ENCODE results near the gene HLA-DPB1.
A peak's percentile ranks its signal among the peaks of the same experiment; 100 is the strongest.

HLA-DPB1 gene

DNA sequence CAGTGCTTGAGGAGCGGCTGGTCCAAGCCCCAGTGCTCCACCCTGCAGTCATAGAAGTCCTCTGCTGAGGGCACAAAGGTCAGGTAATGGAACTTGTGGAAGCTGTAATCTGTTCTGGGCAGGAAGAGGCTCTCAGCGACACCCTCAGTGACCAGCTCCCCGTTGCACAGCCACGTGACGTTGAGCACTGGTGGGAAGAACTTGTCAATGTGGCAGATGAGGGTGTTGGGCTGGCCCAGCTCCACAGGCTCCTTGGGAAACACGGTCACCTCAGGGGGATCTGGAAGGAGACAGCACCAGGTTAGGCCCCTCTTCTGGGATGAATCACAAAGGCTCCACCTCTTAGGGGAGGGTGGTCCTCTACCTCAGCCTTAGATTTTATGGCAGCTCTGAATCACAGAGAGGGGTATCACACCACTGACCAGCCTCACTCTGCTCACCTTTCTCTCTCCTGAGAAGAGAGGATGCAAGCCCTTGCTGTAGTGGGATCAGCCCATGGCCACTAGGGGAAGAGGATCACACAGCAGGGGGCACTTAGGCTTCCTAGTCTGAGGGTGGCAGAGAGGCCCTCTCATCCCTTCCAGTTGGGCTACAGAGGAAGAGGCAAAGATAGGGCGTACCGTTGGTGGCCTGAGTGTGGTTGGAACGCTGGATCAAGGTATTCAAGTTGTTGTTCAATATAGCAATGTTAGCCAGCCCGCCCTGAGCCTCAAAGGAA lies 6.6 kb upstream of the HLA-DPB1 start:
- no peak for DNase-seq
- intact Hi-C loops (cut with DNase I), result no loop called here

DNA sequence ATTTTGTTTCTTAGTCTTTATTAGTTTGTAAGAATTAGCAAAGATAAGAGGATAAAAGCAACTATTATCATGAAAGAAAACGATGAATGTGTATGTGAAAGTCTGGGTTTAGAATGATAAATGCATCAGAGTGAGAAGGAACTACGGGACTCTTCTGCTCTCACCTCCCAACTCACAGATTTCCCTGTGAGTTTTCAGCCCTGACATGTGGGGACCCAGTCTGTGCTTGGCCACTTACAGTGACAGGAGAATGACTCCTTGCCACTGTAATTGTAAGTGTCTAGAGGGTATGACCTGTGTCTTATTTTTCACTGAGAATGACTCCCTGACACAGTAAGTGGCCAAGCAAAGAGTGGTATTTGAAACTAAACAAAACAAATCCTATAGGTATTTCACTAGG lies 4.9 kb upstream of the HLA-DPB1 start:
- no peak for DNase-seq
- intact Hi-C loops (cut with DNase I), result loop anchor here (10.0 kb wide), 1 partner anchor 56 kb away; no protein-coding TSS in a partner anchor

DNA sequence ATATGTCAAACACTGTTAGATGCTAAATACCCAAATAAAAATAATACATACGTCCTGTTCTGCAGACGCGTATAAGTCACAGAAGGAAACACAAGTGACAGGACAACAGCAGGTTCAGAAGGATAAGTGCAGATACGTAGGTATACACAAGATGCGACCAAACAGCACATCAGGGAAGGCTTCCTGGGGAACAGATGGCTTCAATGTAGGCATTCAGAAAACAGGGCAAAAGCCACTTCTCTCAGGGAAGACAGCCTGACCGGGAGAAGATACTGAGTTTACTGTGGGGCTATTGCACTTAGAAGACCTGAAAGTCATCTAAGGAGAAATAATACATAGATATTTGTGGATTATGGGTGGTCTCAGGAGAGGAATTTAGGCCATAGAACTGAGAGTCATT lies 4.2 kb upstream of the HLA-DPB1 start:
- intact Hi-C loops (cut with DNase I), result loop anchor here (10.0 kb wide), 1 partner anchor 57 kb away; no protein-coding TSS in a partner anchor
- DNase-seq, result no peak

DNA sequence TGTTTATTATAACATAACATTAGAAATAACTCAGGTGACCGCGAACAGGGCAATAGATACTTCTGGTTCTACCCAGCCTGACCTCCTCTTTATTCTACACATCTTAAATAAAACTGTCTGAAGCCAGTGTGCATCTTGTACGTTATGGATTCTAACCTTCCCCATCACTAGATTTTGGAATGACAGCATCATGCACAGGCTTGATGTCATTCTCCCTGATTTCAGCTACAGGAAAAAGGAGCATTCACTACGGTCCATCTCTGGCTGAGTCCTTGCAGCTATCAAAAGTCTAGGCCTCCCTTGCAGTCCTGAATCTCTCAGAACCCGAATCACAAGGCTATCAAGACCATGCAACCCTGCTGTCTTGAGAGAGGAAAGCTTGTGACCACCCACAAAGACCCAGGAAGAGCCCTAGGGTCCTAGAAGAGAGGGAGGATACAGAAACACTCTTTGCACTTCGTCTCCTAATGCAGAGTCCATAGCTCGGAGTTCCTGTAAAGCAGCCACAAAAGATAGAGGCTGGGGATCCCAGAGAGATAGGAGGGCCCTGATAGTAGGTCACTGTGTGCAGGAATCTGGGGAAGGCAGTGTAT lies 3.2 kb upstream of the HLA-DPB1 start:
- intact Hi-C loops (cut with DNase I), result loop anchor here (10.0 kb wide), 1 partner anchor 58 kb away; no protein-coding TSS in a partner anchor
- no peak for DNase-seq

DNA sequence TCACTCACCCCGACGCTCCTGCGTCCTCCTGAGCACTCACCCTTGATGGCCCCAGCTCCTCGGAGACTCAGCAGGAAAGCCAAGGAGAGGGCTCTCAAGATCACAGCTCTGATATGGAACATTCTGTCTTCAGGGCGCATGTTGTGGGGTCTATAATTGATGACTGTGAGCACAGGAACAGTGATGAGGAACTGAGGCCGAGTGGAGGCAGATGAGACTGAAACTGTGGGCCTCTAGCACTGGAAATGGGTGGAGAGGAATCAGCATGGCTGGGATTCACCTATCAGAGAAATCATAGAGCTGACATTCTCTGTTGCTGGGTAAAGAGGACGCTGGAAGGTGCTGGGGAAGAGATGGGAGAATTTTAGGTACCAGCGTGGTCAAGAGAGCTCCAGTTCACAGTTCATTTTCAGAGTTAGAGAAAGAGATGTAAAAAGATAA lies 2.3 kb upstream of the HLA-DPB1 start, which contains the start of gene HLA-DPA1:
TSS of gene HLA-DPA1 (minus strand) at position 219 of the 441 bp plus-strand sequence.
- intact Hi-C loops (cut with DNase I), result loop anchor here (10.0 kb wide), 1 partner anchor 59 kb away; no protein-coding TSS in a partner anchor
- peak in 23 of 42 donors; percentile 9 to 63 (median 33) for DNase-seq

DNA sequence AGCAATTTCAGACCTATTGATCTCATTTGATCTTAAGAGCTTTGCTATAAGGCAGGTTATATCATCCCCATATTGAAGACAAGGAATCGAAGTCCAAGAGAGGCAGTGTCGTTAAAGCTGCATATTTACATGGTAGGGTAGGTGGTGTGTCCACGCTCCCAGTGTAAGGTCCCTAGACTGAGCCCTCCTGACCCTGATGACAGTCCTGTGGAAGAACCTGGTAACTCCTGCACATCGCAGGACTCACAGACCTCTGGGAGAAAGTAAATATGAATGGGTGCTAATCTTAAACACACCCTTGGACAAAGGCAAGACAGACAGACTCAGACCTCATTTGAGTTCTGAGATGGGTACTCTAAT lies 602 bp upstream of the HLA-DPB1 start:
- no peak for DNase-seq
- intact Hi-C loops (cut with DNase I), result loop anchor here (10.0 kb wide), 1 partner anchor 60 kb away; no protein-coding TSS in a partner anchor

DNA sequence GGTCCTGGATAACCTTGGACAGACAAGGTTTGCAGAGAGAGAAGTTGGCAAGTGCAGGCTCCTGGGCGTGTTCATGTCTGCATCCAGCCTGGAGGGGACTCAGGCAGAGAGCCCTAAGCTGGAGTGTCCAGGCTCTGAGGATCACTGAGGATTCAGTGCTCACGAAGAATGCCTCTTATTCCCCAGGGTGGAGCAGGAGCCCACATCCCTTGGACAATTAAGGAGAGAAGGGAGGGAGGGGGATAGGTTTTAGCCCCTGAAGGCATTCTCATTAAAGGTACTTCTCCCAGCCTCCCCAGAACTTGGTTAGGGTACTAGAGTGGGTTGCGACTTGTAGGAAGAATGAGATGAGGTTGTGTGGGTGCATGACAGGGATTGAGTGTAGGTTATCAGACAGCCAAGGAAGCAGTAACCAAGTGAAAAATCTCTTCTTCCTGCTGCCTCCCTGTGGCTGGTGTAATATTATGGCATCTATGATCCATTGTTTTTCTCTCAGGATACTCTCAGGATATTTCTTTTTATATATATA lies 680 bp downstream of the HLA-DPB1 start:
- intact Hi-C loops (cut with DNase I), result loop anchor here (10.0 kb wide), 1 partner anchor 62 kb away; no protein-coding TSS in a partner anchor
- DNase-seq, result peak in 3 of 42 donors; percentile 24 to 50 (median 26)

DNA sequence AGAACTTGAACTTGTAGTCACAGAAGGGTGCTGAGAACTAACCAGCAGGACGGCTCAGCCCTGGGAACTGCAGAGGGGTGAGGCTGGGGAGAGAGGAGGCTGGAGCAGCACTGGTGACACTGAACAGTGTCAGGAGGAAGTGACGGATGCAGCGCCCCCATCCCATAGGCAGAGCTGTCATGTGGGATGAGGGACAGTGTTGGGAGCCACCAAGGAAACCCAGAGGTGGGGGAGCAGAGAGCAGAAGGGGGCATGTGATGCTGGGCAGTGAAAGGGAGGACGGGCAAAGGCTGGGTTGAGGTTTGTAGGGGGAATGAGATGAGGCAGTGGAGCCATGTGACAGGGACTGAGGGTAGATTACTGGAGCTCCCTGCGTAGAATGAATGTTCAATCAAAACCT lies 2.1 kb downstream of the HLA-DPB1 start:
- intact Hi-C loops (cut with DNase I), result loop anchor here (10.0 kb wide), 1 partner anchor 63 kb away; no protein-coding TSS in a partner anchor
- DNase-seq, result no peak

DNA sequence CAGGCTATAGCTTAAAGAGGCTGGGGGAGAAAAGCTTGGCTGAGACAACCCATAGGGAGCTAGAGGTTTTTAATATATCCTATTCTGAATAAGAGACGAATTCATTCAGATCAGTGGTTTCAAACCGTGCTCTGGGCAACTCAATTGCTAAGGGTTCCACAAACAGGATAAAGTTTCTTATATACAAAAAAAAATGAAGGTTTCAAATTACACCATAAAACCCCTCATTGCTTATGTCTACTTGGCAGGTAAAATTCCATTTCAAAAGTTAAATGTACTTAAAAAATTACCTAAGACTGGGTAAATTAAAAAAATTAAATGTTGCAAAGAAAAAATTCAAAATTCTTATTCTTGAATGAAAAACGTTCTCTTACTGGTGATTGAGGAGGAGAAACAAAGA lies 2.7 kb downstream of the HLA-DPB1 start:
- intact Hi-C loops (cut with DNase I), result loop anchor here (10.0 kb wide), 1 partner anchor 64 kb away; no protein-coding TSS in a partner anchor
- DNase-seq, result no peak

DNA sequence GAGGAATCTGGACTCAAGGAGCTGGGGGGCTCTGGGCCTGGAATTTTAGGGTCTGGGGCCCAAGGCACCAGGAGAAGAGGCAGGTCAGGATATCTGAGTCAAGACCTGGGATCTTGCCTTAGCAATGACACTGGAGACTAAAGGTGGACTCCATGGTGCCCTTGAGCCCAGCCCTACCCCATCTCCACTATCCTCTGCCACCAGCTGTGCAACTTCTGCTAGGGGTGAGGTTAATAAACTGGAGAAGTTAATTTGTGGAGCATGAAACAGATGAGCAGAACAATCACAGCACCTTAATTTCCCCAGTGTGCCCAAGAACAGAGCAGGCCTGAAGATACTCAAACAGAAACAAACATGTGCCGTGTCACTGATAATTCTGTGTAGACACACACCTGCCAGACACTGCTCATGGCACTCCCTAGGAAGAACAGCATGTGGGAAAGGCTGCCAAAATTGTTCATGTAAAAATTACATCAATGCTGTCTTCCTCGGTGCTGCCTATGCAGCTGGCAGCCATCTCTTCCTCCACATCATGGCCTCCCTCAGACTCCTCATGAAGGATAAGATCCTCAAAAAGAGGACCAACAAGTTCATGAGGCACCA lies 3.2 kb downstream of the HLA-DPB1 start:
- DNase-seq, result no peak
- intact Hi-C loops (cut with DNase I), result loop anchor here (10.0 kb wide), 1 partner anchor 64 kb away; no protein-coding TSS in a partner anchor

DNA sequence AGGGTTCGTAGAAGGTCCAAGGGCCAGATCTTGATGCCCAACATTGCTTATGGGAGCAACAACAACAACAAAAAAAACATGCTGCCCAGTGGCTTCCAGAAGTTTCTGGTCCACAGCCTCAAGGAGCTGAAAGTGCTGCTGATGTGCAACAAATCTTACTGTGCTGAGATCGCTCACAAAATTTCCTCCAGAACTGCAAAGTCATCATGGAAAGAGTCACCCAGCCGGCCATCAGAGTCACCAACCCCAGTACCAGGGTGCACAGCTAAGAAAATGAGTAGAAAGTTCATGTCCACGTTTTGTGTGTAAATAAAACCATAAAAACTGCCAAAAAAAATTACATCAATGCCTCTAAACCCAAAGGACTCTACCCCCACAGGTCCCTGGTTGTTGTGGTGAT lies 3.8 kb downstream of the HLA-DPB1 start:
- DNase-seq, result no peak

DNA sequence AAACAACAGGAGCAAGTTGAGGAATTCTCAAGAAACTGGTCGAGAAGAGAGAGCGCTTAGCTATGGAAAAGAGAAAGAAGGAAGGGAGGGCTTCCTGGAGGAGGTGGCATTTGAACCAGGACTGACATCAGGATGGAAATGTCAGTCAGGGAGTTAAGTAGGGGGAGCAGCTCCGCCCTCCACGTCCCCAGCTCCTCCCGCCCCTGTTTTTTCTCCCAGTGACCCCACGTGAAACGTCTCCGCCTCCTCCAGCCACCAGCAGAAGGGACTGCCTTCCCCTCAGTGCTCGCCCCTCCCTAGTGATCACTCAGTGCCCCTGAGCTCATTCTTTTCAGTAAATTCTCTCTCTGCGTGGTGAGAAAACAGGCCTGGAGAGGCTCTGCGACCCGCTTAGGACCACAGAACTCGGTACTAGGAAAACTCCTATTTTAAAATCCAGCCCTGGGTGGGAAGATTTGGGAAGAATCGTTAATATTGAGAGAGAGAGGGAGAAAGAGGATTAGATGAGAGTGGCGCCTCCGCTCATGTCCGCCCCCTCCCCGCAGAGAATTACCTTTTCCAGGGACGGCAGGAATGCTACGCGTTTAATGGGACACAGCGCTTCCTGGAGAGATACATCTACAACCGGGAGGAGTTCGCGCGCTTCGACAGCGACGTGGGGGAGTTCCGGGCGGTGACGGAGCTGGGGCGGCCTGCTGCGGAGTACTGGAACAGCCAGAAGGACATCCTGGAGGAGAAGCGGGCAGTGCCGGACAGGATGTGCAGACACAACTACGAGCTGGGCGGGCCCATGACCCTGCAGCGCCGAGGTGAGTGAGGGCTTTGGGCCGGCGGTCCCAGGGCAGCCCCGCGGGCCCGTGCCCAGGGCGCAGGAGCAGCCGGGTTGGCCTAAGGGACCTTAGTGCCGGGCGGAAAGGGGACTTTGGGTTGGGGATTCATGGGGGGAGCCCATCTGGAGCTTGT lies 4.6 kb downstream of the HLA-DPB1 start:
- DNase-seq, result peak in 37 of 42 donors; percentile 17 to 77 (median 50)
- intact Hi-C loops (cut with DNase I), result no loop called here

More for the DNA sequence above, 3.8 kb downstream of the HLA-DPB1 start:
- intact Hi-C loops (cut with DNase I), result loop anchor here (10.0 kb wide), 1 partner anchor 65 kb away; no protein-coding TSS in a partner anchor

DNA sequence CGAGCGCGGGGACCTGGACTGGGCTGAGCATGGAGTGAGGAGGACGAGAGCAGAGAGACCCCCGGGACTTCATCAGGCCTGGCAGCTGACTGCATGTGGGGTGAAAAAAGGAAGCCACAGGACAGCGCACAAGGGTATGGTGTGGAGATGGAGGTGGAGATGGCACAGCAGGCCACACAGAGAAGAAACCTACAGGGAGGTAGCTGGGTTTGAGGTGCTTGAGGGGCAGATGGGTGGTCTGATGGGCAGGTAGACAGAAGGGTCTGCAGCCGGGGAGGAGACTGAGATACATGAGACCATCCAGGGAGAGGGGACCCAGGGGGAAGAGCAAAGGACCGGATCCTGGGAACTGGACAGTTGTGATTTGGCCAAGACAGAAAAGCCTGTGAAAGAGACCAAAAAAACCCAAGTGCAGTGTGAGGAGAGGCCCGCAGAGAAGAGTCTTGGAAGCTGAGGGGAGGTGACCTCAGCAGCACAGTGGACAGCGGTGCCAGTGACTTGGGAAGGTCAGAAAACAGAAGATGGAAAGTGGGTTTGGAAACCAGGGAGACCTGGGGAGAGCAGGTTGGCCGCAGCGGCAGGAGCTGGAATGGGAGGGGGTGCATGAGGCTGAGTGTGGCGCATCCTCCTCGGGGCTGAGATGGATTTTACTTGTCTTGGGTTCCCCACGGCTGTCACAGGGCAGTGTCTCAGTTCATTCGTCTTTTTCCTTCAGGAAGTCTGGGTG lies 5.5 kb downstream of the HLA-DPB1 start:
- intact Hi-C loops (cut with DNase I), result no loop called here
- peak in 1 of 42 donors; percentile 35 for DNase-seq

DNA sequence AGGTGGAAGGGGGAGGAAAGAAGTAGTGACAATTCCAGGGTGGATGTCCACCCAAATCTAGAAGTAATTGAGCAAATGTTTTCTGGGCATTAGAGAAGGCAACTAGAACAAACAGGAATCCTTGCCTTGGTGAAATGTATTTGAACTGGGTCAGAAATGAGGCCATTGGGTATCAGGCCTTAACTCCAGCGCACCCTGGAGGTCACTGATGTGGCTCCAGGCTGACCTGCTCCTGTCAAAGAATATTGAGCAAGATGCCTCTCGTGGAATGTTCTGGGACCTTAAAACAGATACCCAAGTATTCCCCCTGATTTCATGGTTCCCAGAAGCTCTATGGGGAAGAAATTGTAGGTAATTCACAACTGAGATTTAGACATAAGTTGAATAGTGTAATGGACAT lies 6.9 kb downstream of the HLA-DPB1 start:
- intact Hi-C loops (cut with DNase I), result no loop called here
- peak in 4 of 42 donors; percentile 16 to 22 (median 19) for DNase-seq

DNA sequence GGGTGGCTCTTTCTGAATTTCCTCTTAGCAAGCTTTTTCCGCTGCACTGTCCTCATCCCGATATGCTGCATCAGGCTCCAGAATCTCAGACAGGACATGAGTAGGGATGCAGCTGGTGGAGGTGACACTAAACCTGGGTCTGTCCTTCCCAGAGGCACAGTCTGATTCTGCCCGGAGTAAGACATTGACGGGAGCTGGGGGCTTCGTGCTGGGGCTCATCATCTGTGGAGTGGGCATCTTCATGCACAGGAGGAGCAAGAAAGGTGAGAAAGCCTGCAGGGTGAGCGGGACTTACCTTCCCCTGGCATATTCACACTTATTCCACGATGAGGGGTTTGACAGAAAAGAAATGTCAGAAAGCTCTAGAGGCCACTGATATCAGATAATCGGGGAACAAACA lies 9.8 kb downstream of the HLA-DPB1 start:
- no peak for DNase-seq
- intact Hi-C loops (cut with DNase I), result no loop called here

DNA sequence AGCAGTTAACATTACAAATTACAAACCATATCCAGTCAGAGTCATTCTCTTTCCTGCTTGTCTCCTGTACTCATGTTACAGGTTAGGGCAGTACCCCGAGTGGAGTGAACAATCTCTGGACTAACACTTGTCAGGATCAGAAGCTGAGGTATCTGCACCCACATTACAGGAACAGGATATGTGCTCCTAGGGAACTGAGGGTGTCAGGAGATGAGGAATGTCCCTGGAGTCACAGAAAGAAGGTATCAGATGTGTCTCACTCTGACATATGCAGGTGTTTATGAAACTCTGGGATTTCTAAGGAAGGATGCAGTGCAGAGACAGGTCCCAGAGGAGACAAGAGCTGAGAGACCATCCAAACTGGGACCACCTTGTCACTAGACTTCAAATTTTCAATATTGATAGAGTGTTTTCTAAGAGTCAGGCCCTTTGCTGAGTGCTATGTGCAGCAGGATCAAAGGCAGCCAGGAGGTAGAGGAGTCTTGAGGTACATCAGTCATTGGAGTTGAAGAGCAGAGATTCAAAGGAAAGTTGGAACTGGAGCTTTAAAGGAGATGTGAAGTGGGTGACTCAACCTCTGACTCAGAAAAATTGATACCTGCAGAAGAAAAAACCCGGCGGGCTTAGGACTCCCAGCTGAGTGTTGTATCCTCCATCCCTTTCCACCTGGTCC lies 12.6 kb downstream of the HLA-DPB1 start:
- no peak for DNase-seq
- intact Hi-C loops (cut with DNase I), result no loop called here

All from head of caudate nucleus (tissue), 42 donors.